ENCODE data around the gene PTPRM.

The PTPRM gene

GRCh38 chr18:7557973-7558372 is 9.1 kb upstream of the PTPRM start:
- 0 out of 2 replicates have a peak, but pooled peaks cover 6% of the 10 kb centered on the region for H3K4me1 ChIP-seq (ENCODE audit: control insufficient read depth, insufficient read depth, low read length)
- no peak overlapping the region for H3K27ac ChIP-seq (ENCODE audit: extremely low read depth, low read depth, low read length)
- no peaks in the 10 kb centered on the region for H3K9me3 ChIP-seq (ENCODE audit: control insufficient read depth, insufficient read depth, low read depth, low read length)
- no peak overlapping the region for H3K4me3 ChIP-seq (ENCODE audit: low read depth, low read length)
- no peaks in the 10 kb centered on the region for H3K36me3 ChIP-seq (ENCODE audit: control insufficient read depth in 2 of 2, insufficient read depth in 1 of 2, low read length in 2 of 2)
- no peak for TF ChIP-seq YY1 (tag by site-specific recombination; IDR thresholded peaks at IDR 0.05)
- no peak for TF ChIP-seq HOXA7 (CRISPR knock-in tag; IDR thresholded peaks at IDR 0.05; ENCODE audit: borderline replicate concordance)
- no peak for TF ChIP-seq ZNF112 (tag by site-specific recombination; IDR thresholded peaks at IDR 0.05)
- TF ChIP-seq ZNF2 (tag by site-specific recombination; IDR thresholded peaks at IDR 0.05): no peak
- no peak for TF ChIP-seq ZNF426 (tag by site-specific recombination; IDR thresholded peaks at IDR 0.05)
- TF ChIP-seq ZNF239 (tag by site-specific recombination; IDR thresholded peaks at IDR 0.05): no peak
- TF ChIP-seq ZBTB6 (tag by site-specific recombination; IDR thresholded peaks at IDR 0.05): no peak
- TF ChIP-seq HOXC10 (CRISPR knock-in tag; IDR thresholded peaks at IDR 0.05): no peak
- ChIA-PET CTCF (interaction anchor here (1.3 kb wide), 1 partner anchor 285 kb away, joined by 4 read pairs; no protein-coding TSS in a partner anchor), POLR2A (no interaction called here)

GRCh38 chr18:7558769-7559168 is 8.3 kb upstream of the PTPRM start:
- TF ChIP-seq ZNF140 (tag by site-specific recombination; IDR thresholded peaks at IDR 0.05) (no peak), OVOL3 (tag by site-specific recombination; IDR thresholded peaks at IDR 0.05) (no peak), ZNF214 (tag by site-specific recombination; IDR thresholded peaks at IDR 0.05; ENCODE audit: borderline replicate concordance) (no peak), SP2 (tag by site-specific recombination; IDR thresholded peaks at IDR 0.05) (no peak), BCL11B (tag by site-specific recombination; IDR thresholded peaks at IDR 0.05; ENCODE audit: low read depth) (no peak), ZNF514 (tag by site-specific recombination; IDR thresholded peaks at IDR 0.05) (no peak), ZSCAN5A (tag by site-specific recombination; IDR thresholded peaks at IDR 0.05) (no peak), ZNF174 (tag by site-specific recombination; IDR thresholded peaks at IDR 0.05) (no peak), ZNF302 (tag by site-specific recombination; IDR thresholded peaks at IDR 0.05; ENCODE audit: low read depth) (no peak), ZEB2 (tag by site-specific recombination; IDR thresholded peaks at IDR 0.05) (no peak), ZNF707 (tag by site-specific recombination; IDR thresholded peaks at IDR 0.05) (no peak), ZBTB44 (tag by site-specific recombination; IDR thresholded peaks at IDR 0.05) (no peak)
- CTCF ChIA-PET: interaction anchor here (0.5 to 1.3 kb wide), 4 partner anchors 8 to 286 kb away, joined by 3 to 4 read pairs (median 3); partner anchors contain the start of gene PTPRM
- Histone ChIP-seq H3K4me1 (ENCODE audit: control insufficient read depth, insufficient read depth, low read length) (0 out of 2 replicates have a peak, but pooled peaks cover 6% of the 10 kb centered on the region), H3K9me3 (ENCODE audit: control insufficient read depth, insufficient read depth, low read depth, low read length) (no peaks in the 10 kb centered on the region), H3K4me3 (ENCODE audit: low read depth, low read length) (no peak overlapping the region), H3K27ac (ENCODE audit: extremely low read depth, low read depth, low read length) (no peak overlapping the region), H3K36me3 (ENCODE audit: control insufficient read depth in 2 of 2, insufficient read depth in 1 of 2, low read length in 2 of 2) (no peaks in the 10 kb centered on the region)
- POLR2A ChIA-PET: interaction anchor here (0.5 kb wide), 1 partner anchor 545 kb away, joined by 4 read pairs; no protein-coding TSS in a partner anchor

Measured in HEK293 (cell line).